Activated CD8-positive, alpha-beta memory T cell treated with anti-CD3 and anti-CD28 coated beads for 4 hours (primary cell): ENCODE data around the gene RAPGEF5.

Source experiments
- DNase-seq, 2 donors: peaks; one replicate each; pipeline ENCODE4 v3.0.0-alpha.2; 2020; ENCODE audit warnings: low read depth in 2 of 2

Gene RAPGEF5

DNA sequence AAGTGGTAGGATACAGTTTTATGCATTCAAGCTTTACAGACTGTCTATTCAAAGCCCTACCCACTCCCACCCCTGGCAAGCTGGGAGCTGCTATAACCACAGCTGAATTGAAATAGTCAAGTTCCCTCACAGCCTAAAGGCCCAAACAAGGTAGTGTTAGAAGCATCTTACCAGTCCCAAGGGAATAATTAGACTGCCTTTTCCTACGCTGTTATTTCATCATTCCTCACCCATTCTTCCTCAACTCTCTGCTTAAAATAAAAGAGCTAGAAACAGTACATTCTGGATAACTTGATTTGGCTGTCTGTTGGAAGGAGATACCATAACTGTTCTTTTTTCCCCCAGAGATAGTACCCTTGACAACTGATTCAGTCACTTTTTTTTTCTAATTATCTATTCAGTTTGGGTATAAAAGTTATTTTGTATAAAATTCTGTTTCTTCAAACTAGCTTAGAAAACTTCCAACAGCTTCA is 54.0 kb downstream of the RAPGEF5 start:
- DNase-seq = no peak

DNA sequence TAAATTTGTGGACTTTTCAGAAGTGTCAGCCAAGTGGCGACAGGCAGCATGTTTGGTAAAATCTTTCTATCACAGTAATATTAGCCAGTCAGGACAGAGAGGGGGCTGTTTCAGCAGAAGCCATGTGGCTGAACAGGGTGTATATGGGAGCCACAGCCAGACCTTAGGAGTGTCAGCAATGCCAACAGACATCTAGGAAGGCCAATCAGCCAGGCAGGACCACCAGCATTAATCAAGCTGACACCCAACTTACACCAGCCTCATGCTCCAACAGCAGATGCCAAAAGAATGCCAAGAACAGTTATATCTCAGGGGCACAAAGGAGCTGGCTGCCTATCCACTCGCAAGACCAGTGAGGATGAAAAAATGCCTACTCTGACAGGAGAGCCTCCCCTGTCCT is 54.8 kb downstream of the RAPGEF5 start:
- no peak for DNase-seq

DNA sequence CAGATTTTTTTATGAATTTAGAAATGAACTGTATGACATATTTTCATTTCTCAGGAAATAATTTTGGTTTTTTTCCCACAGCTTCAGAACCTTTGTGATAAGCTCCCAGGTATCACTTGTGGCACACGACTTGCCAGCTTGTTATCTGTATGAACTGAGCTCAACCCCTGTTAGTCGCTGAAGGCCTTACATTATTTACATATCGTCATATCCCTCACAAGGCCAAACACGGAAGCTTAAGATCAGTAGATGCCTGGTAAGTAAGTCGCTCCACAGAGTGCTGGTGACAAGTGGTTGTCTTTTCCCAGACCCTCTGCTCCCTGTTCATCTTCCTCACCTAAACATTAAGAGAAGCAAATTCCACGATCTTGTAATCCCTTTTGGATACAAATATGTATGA is 55.2 kb downstream of the RAPGEF5 start:
- DNase-seq = no peak

DNA sequence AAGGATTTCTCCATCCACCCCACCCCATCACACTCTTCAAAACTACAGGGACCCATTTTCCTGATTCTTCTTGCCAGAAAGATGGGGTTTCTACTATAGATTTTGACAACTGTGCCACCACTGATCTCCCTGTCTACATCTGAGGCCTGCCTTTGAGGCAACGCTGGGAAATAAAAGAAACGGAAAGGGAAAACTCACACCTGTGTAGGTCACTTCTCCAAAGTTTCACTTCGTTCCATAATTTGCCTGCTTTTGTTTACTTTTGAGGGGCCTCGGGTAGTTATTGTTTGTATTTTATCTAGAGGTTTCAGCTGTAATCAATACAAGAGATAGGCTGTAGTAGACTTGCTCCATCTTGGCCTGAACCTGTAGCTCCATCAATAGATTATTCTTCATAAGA is 56.1 kb downstream of the RAPGEF5 start:
- no peak for DNase-seq

DNA sequence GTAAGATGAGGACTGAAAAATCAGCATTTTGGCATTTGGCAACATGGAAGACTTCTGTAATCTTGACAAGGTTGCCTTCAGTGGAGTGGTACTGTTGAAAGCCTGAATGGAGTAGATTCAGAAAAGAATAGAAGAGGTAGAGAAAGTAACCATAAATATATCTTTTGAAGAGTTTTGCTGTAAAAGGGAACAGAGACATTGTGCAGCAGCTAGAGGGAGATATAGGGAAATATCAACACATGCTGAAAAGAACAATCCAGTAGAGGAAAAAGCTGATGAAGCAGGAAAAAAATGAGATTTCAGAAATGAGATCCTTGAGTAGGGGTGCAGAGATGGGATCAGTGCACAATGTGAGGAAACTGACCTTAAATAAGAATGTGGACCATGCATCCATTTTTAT is 60.0 kb downstream of the RAPGEF5 start:
- DNase-seq = no peak

DNA sequence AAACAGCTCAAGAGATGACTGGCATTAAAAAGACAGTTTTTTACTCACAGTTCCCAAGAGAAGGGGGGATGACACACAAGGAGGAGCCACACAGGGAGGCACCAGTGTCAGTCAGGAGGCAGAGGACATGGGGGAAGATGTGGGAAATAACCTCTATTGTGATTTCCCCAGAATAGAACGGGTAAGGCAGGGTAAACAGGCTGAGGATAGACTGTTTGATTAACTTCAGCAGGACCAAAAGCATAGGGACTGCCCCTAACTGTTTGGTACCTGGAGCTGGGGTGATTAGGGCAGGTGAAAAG is 60.7 kb downstream of the RAPGEF5 start:
- DNase-seq = no peak

DNA sequence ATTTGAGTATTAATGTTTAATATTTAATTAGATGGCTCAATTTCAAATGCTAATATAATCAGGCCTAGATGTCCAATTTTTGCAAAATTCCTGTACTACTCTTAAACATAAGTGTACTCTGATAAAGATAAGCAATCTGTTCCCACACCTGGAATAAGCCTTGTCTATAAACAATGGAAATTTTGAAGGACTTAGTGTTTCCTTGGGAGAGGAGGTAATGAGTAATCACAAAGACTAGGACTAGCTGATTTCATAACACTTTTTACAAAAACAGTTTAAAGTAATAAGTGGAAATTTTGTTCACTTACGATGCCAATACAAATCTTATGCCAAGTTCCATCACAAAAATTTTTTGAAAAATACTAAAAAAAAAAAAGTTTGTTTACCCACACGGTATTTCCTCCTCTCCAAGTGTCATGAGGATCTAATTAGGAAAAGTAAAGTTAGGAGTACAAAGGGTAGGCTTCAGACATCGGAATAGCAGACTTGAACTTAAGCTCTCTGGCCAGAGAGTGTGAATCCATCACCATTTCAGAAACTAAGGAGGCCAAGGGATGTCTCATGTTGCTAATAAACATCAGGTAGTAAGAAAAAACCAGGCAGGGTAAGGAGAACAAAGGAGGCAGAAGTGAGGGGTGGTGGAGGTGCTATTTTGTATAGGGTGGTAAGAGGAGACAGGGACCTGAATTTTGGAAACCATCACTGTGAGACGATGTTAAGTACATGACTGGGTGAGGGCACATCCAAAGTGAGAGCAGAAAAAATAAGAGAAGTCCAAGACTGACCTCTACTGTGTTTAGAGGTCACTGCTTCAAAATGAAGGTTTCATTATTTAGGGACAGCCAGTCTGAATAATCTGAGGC is 61.3 kb downstream of the RAPGEF5 start:
- no peak for DNase-seq

DNA sequence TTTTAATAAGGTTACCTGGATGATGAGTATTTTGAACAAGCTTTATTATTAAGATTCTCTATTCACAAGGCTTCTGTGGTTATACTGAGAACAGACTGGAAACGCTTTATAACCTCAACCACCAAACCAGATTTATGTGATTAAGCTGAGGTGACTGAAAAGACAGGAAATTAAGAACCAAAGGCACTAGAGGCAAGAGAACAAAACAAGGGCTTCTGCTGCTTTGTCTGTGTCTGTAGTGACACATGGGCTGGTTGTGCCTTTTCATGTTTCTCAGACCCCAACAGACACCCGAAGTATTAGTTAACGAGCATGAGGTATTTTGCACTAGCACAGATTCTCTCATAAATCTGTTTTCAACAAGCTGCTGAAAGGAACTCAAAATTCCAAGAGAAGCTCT is 64.4 kb downstream of the RAPGEF5 start:
- DNase-seq = no peak

DNA sequence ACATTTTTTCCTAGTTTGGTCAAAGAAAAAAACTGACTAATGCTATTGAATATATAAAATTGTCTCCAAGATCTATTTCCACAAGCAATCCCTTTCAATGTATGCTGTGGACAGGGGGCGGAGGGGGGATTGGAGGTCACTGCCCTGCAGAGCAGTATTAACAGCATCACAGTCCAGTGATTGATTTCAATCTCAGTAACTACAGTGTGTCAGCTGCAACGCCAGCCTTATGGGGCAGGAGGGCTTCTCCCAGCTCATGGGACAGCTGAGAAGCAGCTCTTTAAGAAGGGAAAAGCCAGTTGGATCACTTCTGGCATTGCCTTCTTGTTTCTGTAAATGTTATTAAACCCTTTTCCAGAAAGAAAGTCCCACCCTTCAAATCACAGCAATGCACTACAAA is 65.0 kb downstream of the RAPGEF5 start:
- no peak for DNase-seq

DNA sequence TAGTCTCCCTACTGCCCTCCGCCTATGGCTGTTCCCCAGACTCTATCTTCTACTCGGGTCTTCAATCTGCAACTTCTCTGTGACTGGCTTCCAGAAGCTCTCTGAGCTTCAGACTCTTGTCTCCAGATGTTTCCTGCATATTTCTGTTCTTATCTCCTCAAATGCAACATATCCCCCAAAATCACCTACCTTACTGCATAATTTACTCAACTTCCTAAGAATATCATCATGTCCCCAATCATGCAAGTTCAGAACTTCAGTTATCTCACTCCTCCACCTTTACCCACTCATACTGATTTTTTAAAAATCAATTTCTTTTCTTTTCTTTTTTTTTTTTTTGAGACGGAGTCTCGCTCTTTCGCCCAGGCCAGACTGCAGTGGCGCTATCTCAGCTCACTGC is 68.8 kb downstream of the RAPGEF5 start:
- no peak for DNase-seq

DNA sequence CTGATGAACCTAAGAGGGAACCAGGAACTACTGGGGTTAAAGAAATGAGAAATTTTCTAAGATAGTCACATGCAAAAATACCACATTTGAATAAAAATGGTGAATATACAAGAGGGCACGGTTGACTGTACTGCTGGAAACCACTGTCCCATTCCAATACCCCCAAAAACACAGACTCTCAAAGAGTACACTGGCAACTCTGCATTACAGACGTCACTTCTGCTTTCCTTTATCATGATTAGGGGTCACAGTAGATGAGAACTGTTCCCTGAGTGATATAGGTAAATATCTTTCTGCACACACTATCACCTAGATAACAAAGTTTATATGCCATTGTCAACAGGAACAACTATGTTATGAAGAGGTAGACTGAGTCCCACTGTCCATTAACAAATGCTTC is 69.5 kb downstream of the RAPGEF5 start:
- no peak for DNase-seq

DNA sequence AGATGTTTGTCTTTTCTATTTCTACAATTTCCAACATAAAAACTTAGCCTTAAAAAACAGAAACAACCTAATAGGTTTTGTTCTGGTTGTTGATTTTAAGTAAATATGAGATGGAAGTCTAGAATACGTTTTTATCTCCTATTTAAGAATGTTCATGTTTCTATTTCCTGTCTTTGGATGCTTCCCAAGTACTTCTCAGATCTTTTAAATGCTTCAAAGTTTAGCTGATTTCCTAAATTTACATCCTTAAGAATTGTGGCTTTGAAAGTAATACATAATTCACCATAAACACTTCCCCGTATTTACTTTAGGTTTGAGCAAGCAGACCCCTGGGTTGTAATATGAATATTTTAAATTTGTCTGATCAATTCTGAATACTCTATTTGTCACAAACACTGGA is 70.5 kb downstream of the RAPGEF5 start:
- DNase-seq = no peak

DNA sequence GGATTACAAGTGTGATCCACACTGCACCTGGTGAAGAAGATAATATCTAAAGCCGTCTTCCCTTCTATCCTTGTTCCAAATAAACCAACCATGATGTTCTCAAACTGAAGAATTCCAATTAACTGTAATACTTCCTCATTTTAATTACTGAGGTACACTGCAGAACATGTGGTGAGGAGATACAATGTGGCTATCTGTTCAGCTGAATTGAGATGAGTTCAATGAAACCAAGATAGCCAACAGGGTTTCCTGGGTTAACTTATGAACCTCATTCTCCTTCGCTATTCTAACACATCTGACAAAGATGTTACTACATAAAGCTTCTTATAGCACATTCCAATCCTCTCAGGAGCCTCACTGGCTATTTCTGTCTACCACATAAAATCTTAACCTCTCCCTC is 75.5 kb downstream of the RAPGEF5 start:
- DNase-seq = no peak

DNA sequence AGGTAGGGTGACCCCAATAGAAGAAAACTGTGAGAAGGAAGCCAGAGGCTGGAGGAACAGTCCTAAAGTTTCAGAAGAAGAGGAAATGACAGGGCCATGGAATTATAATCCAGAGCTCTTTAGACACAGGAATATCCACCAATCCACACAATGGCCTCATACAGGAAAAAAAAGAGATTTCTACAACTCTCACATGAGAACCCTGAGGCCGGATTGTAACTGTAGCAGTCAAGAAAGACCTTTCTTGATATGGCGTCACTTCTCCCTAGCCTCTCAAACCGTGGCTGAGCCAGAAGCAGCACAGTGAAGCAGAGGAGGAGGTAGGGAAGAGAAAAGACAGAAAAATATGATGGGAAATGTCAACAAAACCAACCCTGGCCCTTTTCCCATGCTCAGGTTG is 76.9 kb downstream of the RAPGEF5 start:
- DNase-seq = no peak

DNA sequence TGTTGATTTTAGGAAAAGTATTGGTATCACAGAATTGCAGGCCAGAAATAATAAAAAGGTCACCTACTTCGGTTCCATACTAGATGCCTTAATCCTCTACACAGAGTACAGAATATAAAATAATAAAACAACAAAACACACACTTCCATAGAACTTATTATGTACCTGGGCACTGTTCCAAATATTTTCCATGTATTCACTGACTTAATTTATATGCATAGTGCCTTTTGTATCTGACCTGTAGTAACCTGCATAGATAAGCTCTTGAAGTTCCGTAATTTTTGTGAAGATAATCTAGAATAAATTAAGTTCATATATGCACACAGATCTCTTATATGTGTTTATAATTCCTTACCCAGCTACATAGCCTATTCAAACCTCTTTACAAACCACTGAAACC is 78.3 kb downstream of the RAPGEF5 start:
- no peak for DNase-seq

DNA sequence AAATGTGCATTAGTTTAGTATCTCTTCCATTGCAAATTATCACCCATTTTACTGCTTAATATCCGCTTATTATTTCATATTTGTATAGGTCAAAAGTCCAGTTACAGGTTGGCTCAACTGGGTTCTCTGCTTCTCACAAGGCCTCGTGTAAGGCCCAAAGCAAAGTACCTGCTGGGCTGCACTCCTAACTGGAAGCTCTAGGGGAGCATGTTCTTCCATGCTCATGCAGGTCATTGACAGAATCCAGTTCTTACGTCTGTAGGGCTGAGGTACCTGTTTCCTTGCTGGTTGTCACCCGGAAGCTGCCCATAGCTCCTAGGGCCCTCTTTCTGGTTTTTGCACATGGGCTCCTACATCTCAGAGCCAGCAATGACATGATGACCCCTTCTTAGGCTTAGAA is 79.6 kb downstream of the RAPGEF5 start:
- no peak for DNase-seq

DNA sequence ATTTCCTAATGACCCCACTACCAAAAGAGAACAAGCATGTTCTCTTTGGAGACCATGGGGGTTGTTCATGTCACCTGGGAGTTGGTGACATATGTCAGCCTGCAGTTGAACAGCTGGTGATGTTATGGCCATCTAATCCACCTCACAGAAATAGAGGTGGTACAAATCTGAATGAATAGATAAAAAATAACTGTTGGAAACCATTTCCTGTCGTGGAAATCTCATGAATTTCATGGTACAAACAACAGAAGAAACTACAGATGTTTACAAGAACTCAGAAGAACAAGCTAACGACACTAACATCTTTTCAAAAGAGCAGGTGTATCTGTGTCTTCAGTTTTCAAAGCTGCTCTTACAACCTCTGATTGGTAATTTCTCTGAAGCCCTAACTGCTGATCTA is 81.3 kb downstream of the RAPGEF5 start:
- no peak for DNase-seq

DNA sequence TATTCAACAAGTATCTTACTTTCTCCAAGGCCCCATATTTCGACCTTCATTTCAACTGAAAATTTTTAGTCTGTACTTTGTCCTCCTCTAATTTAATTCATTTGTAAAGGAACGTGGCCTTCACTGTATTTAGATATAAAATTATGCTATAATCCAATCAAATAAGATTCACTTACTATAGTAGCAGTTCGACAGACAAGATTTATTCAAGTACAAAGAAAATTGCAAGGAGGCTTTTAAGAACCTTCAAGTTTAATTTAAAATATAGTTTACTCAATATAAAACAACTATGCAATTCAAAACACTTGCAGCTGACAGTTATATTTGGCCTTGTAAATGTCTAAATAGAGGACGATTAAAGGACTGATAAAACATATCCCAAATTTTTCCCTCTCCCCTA is 85.6 kb downstream of the RAPGEF5 start:
- no peak for DNase-seq

DNA sequence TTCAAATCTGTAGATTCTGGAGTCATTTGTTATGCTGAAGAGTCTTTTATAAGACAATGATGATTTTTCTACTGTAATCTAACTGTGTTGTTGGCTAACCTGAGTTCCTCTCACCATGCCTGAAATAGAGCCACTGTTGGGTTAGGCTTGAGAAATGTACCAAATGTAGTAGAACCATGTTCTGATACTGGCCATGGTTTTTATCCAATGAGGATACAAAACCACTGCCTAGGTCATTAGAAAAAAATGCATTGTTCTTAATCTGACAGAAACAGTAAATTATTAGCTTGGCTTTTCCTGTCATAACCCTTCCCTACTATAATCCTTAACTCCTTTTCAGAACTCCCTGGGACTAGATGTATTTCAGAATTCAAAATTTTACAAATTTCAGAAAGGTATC is 86.6 kb downstream of the RAPGEF5 start:
- no peak for DNase-seq

DNA sequence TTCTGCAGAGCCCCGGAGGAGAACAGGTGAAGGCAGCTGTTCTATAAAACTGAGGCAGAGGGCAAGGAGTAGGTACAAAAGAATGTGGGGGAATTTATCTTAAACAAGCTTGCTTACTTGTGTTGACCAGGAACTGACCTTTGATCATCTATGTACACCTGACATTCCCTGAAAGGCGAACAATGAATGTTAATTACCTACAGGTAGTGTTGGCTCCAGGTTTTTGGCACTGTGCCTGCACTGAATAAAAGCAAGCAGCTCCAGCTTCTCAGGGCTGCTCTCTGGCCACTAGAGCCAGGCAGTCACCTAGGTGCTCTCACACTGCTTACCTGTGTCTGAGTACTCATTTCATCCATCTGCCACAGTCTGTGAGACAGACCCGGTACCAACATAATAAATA is 87.0 kb downstream of the RAPGEF5 start:
- DNase-seq = no peak

DNA sequence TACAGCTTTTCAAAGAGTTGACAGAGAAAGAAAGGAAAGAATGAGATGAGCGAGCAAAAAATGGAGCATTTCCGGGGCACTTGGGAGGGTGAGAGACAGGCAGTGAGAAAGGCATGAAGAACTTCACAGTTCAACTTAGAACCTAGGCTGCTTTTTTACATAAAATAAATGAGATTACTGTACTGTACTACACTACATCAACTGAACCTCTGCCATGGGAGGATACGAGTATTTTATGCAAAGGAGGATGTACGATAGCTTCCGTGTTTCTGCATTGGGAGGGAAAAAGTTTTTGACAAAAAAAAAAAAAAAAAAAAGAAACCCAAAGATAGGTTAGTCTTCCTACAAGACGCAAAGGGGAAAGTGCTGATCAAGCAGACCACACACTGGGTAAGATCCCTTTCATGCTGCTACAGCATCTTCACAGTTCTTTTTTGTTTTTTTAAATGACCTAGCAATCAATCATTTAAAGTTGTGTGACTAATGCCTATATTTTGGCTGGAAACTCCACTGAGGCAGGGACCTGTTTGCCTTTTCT is 88.0 kb downstream of the RAPGEF5 start:
- no peak for DNase-seq

DNA sequence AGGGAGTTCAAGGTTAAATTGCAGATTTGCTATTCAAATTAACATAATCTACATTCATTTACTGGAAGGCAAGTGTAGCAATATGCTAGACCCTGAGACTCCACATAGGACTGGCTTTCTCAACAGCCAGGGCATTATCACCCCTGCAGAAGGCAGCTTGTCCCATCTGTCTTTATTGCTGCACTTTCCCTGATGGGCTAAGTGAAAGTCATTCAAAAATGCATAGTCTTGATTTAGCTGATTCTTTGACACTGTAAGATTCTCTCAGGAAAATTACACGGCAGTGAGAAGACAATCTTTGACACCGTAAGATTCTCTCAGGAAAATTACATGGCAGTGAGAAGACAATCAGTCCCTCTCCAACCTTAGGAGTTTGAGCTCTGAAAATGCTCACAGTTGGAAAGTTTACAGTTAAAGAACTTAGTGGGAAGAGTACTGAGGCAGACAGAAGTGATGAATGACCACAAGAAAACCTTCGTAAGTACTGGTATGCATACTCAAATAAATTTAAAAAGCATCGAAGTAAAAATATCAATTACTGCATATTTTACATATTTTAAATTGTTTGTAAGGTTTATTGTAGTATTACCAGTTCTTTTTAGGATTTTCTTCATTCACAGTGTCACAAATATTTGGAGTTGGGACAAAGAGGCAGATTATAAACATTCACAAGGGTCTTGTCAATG is 88.9 kb downstream of the RAPGEF5 start:
- no peak for DNase-seq

DNA sequence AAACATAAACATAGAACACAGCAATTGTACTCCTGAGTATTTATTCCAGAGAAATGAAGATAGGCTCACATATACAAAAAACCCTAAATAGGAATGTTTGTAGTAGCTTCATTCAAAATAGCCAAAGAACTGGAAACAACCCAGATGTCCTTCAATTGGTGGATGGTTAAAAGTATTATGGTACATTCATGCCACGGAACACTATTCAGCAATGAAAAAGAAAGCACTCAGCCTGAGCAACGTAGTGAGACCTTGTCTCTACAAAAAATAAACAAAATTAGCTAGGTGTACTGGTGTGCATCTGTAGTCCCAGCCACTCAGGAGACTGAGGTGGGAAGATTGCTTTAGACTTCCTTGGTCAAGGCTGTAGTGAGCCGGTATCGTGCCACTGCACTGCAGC is 94.4 kb downstream of the RAPGEF5 start:
- DNase-seq = no peak
